Heart left ventricle (tissue), 16 donors: ENCODE measurements around the gene RNF145. TPM values are rescaled to one million over a fixed set of nuclear protein-coding genes. Genes with fewer than 3 reads are reported as not detected.
"Not testable (repeated sequence)": the region's sequence is repeated elsewhere in the genome, so short reads cannot be mapped to it uniquely, and the experiment has no call there.

Source experiments
- ATAC-seq, 4 donors: fragments of 200-7000 bp; cut with Tn5 transposase; one replicate each; pipeline ENCODE4 v1.9.1; 2020 to 2022; ENCODE audit warnings: moderate library complexity in 4 of 4, mild to moderate bottlenecking in 3 of 4, moderate number of reproducible peaks in 1 of 4
- DNase-seq, 5 donors: peaks; one replicate each; pipeline ENCODE4 v3.0.0-alpha.2; 2020
- H3K27ac ChIP-seq, 12 donors: fragments of 200-600 bp; sonication (generic) in 4 of 12; one replicate each; pipeline versions ENCODE4 v1.5.0 to v1.8.0; 2016 to 2022; ENCODE audit warnings: mild to moderate bottlenecking in 2 of 12
- H3K27me3 ChIP-seq, 9 donors: fragments of 200-600 bp; sonication (generic) in 2 of 9; one replicate each; pipeline versions ENCODE4 v1.5.1 to v1.8.0; 2016 to 2022; ENCODE audit warnings: mild to moderate bottlenecking in 3 of 9
- H3K36me3 ChIP-seq, 9 donors: fragments of 200-600 bp; sonication (generic) in 2 of 9; one replicate each; pipeline versions ENCODE4 v1.5.0 to v1.8.0; 2018 to 2022; ENCODE audit warnings: mild to moderate bottlenecking in 2 of 9
- H3K4me1 ChIP-seq, 12 donors: fragments of 200-600 bp; sonication (generic) in 4 of 12; one replicate each; pipeline versions ENCODE4 v1.5.0 to v1.8.0; 2016 to 2022; ENCODE audit warnings: mild to moderate bottlenecking in 3 of 12
- H3K4me3 ChIP-seq, 12 donors: fragments of 200-600 bp; sonication (generic) in 4 of 12; one replicate each; pipeline versions ENCODE4 v1.5.0 to v1.8.0; 2017 to 2022; ENCODE audit warnings: mild to moderate bottlenecking in 9 of 12, moderate library complexity in 4 of 12
- H3K9me3 ChIP-seq, 12 donors: fragments of 200-600 bp; sonication (generic) in 4 of 12; one replicate each; pipeline versions ENCODE4 v1.5.0 to v1.8.0; 2016 to 2022; ENCODE audit warnings: mild to moderate bottlenecking in 1 of 12
- POLR2A ChIP-seq, 2 donors: fragments of 450-650 bp; IDR thresholded peaks; one replicate each; pipeline ENCODE4 v1.6.1; 2017; ENCODE audit warnings: antibody characterized with exemption in 2 of 2, mild to moderate bottlenecking in 2 of 2, moderate library complexity in 2 of 2
- WGBS, 4 donors: extraction: QIAGEN DNeasy Blood & Tissue Kit in 2 of 4; methylation state at CpG; one replicate each; pipeline versions ENCODE4 v1.1.5 to v1.1.7; 2013 to 2018; 5-methylcytosine and 5-hydroxymethylcytosine counted together
- intact Hi-C, 10 donors: fragments of 100-400 bp; cut with DNase I; formaldehyde crosslinking; loops; one replicate each; pipeline versions ENCODE4 v1.11.1 to v1.14.2; 2022
- polyA plus RNA-seq, 2 donors: library from polyadenylated mRNA; stranded (reverse); fragments of 200-250 nt; gene quantifications; one replicate each; pipeline ENCODE4 v1.2.3, GENCODE V29; 2013
- total RNA-seq, 9 donors: library from RNA; depleted of rRNA in 2 of 9; stranded (reverse); fragments of >200 nt in 2 of 9; fragmentation: NEBNext Ultra II Directional in 3 of 9; extraction: Animal tissue kit (Norgen Biotek cat#: 25700) in 3 of 9; gene quantifications; one replicate each; pipeline versions ENCODE4 v1.1.0 to v1.2.4, GENCODE V29; 2016 to 2023
- TF ChIP-seq, protein P1 (sequence below), 12 donors: fragments of 200-600 bp; sonication (generic) in 4 of 12; IDR thresholded peaks; one replicate each; pipeline versions ENCODE4 v1.5.0 to v1.8.0; 2018 to 2022; ENCODE audit warnings: antibody characterized with exemption in 12 of 12, mild to moderate bottlenecking in 5 of 12
- donor health status: ischemic (EF 13 %, LVEDD 7.1; RV severe dilation, severe dysfunction).
- donor health status: healthy with polysubstance abuse.
- donor health status: DM: no; HTN: yes; CAD: no.
- donor health status: DM: no; HTN: no; CAD: no.
- donor health status: ischemic (EF 25% LVEDD 6.9; RV normal size, moderate dysfunction).
- donor health status: ischemic (EF 25% LVEDD 5.7; RV mildly dilated, moderate dysfunction).
- donor health status: healthy.
- donor health status: DM: yes; HTN: yes; CAD: no.
- donor health status: ischemic (EF 35%, LVEDD 5.7; RV mildly dilated, moderate dysfunction).
- donor health status: nonischemic (EF 11% LVEDD 7.7; RV severe dilation, severe dysfunction).
- donor health status: DM: yes; HTN: yes; CAD: no.
- donor health status: PGD.
- donor health status: ischemic (EF 29% LVEDD 5.4; RV normal size, mild dysfunction).
- donor health status: nonischemic (EF 23%, LVEDD 6.1; RV moderate dilation, normal function).

RNF145 gene
- total and polyA plus RNA-seq, 11 donors, result 6.2 to 69.0 (median 25.2) TPM

DNA sequence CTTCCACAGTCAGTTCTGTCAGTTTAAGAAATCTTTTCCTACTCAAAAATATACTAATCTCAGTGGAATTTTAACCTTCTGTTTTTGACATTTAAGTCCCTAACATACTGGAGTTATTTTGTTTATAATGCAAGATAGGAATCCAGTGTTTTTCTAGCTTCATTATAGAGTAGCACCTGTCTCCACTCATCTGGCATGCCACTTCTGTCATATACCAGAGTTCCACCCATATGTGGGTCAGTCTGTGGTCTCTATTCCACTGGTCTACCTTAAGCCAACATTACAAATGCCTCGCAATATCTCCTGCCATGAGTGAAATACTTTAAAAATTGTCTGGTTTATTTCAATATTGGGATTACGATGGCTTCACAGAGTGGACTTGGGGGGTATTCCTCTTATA, 42.9 kb downstream of the RNF145 start:
- H3K36me3 ChIP-seq, result peaks cover 0 to 73% (median 58%) of the 10 kb centered on the region in 9 donors
- intact Hi-C loops, result no loop called here

DNA sequence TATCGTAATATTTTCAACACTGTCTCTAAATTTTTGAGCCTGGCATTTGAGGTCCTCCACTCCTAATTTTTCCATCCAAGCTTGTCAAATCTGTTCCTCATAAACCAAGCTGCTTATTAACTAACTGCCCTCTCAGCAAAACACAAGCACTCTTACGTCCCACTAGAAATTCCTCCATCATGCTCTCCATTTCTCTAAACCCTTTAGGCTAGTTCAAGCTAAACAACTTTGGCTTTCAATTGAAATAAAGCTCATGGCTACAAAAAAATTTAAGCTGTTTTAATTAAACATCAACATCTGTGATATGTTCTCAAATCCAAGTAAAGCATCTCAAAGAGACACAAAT, 45.7 kb downstream of the RNF145 start:
- no peak overlapping the region for H3K4me3 ChIP-seq
- ATAC-seq (no peak), DNase-seq (no peak)
- intact Hi-C loops, result no loop called here
- 84 to 96% (median 91%) methylated on average over 2 of the region's 2 CpGs for WGBS, 4 donors
- H3K27ac ChIP-seq, result no peak overlapping the region
- peaks cover 0 to 92% (median 77%) of the 10 kb centered on the region in 9 donors for H3K36me3 ChIP-seq
- H3K4me1 ChIP-seq, result peaks cover 0 to 5% (median 0%) of the 10 kb centered on the region in 12 donors
- no peaks in the 10 kb centered on the region for H3K9me3 ChIP-seq
- no peaks in the 10 kb centered on the region for H3K27me3 ChIP-seq
- no peak for TF ChIP-seq POLR2A (IDR thresholded peaks at IDR 0.05)
- TF ChIP-seq, protein P1, sequence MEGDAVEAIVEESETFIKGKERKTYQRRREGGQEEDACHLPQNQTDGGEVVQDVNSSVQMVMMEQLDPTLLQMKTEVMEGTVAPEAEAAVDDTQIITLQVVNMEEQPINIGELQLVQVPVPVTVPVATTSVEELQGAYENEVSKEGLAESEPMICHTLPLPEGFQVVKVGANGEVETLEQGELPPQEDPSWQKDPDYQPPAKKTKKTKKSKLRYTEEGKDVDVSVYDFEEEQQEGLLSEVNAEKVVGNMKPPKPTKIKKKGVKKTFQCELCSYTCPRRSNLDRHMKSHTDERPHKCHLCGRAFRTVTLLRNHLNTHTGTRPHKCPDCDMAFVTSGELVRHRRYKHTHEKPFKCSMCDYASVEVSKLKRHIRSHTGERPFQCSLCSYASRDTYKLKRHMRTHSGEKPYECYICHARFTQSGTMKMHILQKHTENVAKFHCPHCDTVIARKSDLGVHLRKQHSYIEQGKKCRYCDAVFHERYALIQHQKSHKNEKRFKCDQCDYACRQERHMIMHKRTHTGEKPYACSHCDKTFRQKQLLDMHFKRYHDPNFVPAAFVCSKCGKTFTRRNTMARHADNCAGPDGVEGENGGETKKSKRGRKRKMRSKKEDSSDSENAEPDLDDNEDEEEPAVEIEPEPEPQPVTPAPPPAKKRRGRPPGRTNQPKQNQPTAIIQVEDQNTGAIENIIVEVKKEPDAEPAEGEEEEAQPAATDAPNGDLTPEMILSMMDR (IDR thresholded peaks at IDR 0.05), result no peak

More for the DNA sequence above, 42.9 kb downstream of the RNF145 start:
- 90 to 99% (median 98%) methylated on average over 2 of the region's 2 CpGs for WGBS, 4 donors
- no peak for ATAC-seq
- no peak for DNase-seq
- Histone ChIP-seq H3K4me1 (no peaks in the 10 kb centered on the region), H3K27me3 (no peaks in the 10 kb centered on the region), H3K4me3 (no peak overlapping the region), H3K27ac (no peak overlapping the region), H3K9me3 (no peaks in the 10 kb centered on the region)
- no peak for TF ChIP-seq POLR2A (IDR thresholded peaks at IDR 0.05)
- TF ChIP-seq, protein P1 (IDR thresholded peaks at IDR 0.05), result no peak

DNA sequence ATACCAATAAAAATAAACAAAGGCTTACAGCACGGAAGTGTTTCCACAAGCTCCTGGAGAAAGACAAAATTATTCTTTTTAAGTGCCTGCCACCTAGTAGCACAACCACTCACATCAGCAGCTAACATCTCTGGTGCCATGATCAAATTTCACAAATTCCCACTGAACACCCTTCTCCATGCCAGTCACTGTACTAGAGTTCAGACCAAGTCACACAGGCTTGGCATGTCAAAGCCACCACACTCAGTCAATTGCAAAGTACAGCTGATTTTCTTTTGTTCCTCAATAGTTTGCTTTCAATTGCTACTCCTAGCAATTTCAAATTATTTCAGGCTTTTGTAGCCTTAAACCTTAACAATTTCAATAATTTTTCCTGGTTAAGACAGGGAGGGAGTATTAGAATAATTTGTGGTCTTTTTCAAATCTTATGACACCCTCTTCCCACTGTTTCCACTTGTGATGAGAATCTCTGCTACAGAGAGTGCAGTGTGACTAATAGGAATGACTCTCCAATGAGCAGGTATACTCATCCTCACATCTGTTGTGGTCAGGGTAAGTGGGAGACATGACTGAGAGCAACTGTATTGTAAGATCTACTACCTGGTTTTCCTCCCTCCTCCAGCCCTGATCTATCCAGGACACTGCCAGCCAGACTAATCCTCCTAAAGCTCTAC, 46.2 kb downstream of the RNF145 start:
- Histone ChIP-seq H3K27ac (no peak overlapping the region), H3K4me1 (peaks cover 0 to 5% (median 0%) of the 10 kb centered on the region in 12 donors), H3K27me3 (no peaks in the 10 kb centered on the region), H3K9me3 (no peaks in the 10 kb centered on the region), H3K36me3 (peaks cover 0 to 92% (median 77%) of the 10 kb centered on the region in 9 donors), H3K4me3 (no peak overlapping the region)
- TF ChIP-seq, protein P1 (IDR thresholded peaks at IDR 0.05), result no peak
- TF ChIP-seq POLR2A (IDR thresholded peaks at IDR 0.05), result no peak
- peak in 1 of 4 donors; percentile 15 for ATAC-seq
- no peak for DNase-seq
- intact Hi-C loops, result no loop called here
- WGBS, 4 donors, result 78 to 100% (median 96%) methylated on average over 1 of the region's 1 CpG

DNA sequence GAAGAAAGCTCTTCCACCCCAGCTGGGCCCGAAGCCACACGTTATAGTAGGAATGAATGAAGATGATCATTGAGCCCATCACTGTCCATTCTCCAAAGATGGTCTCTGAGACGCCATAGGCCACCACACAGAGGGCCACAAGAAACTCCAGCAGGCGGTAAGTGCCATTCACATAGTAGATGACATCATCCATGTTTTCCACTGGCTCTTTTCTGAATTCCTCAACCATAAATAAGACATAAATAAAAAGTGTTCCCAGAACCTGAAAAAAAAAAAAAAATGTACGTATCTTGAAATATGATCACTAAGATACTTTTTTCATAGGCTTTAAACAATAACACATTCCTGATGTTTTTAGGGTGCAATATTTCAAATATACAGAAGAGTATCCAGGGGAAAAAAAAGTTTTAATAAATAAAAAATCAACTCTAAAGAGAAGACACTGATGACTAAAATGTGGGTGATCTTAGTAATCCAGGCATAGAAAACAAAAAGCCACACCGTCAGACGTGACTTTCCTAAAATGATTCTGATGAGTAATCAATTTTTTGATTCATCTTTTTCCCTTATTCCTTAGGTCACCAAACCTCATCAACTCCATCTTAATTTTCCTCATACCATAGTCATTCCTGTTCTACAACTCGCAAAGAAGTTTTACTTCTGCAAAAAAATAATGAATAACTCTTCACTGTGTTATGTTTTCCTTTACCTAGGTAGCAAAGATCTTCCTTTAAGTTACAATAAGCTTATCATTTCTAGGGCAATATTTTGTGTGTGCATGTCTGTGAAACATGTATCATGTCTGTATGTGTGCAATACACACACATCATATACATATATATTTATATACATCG, 47.8 kb downstream of the RNF145 start:
- Histone ChIP-seq H3K36me3 (peaks cover 0 to 89% (median 77%) of the 10 kb centered on the region in 9 donors), H3K27me3 (no peaks in the 10 kb centered on the region), H3K4me1 (peaks cover 0 to 5% (median 0%) of the 10 kb centered on the region in 12 donors), H3K4me3 (no peak overlapping the region), H3K27ac (no peak overlapping the region), H3K9me3 (no peaks in the 10 kb centered on the region)
- 91 to 94% (median 93%) methylated on average over 9 of the region's 9 CpGs for WGBS, 4 donors
- intact Hi-C loops, result no loop called here
- TF ChIP-seq POLR2A (IDR thresholded peaks at IDR 0.05), result no peak
- TF ChIP-seq, protein P1 (IDR thresholded peaks at IDR 0.05), result no peak
- ATAC-seq (no peak), DNase-seq (no peak)

DNA sequence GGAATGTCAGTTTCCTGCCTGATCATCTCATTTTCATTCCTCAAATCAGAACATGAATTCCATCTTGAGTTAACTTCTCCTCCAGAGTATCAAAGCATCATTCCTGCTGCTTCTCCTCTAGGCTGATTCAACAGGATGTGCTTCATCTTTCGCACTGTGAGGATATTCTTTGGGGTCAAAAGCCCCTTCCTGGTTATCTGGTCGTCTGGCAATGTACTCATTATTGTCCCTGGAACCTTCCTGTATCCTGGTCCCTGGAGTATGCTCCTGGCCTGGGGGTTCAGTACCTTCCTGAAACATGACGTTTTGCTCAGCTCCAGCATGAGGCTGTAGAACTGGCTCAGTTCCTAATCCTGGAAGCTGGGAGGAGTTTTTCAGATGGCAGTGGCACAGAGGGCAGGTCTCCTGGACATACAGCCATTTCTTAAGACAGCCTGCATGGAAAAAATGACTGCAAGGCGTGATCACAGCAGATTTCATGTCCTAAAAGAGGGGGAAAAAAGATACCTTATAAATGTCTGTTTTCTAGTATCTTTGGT, 50.7 kb downstream of the RNF145 start:
- peak in 1 of 4 donors; percentile 34 for ATAC-seq
- H3K27ac ChIP-seq, result peak overlapping the region in 1 of 12 donors; percentile 5
- not testable (repeated sequence) for H3K27me3 ChIP-seq, H3K9me3 ChIP-seq, DNase-seq, H3K4me1 ChIP-seq, H3K4me3 ChIP-seq
- WGBS, 4 donors, result 35 to 51% (median 41%) methylated on average over 4 of the region's 4 CpGs
- intact Hi-C loops, result loop anchor here (2.0 to 10.0 kb wide), 10 partner anchors 49 to 836 kb away; partner anchors contain the start of genes UBLCP1 (in 10 of the 10) and RNF145 (in 2 of the 10)
- peaks cover 0 to 82% (median 64%) of the 10 kb centered on the region in 9 donors for H3K36me3 ChIP-seq
